IMR-90 (cell line): Measurements from ENCODE around the gene SLC30A2.

Experiments used
- CEBPB ChIP-seq: IDR thresholded peaks from 2 replicates; pipeline ENCODE4 v1.6.1; 2012; ENCODE audit warnings: low read depth, low read length, improper control_type of control experiment
- CTCF ChIP-seq: conservative IDR thresholded peaks from 2 replicates; pipeline ENCODE4 v1.5.1; 2012; ENCODE audit warnings: mild to moderate bottlenecking, low read depth, low read length, improper control_type of control experiment
- MXI1 ChIP-seq: IDR thresholded peaks from 2 replicates; pipeline ENCODE4 v1.6.1; 2012; ENCODE audit warnings: low read depth, mild to moderate bottlenecking, low read length, moderate library complexity, borderline replicate concordance
- POLR2A ChIP-seq: IDR thresholded peaks from 2 replicates; pipeline ENCODE4 v1.6.1; 2012; ENCODE audit warnings: mild to moderate bottlenecking, low read depth, low read length
- RFX5 ChIP-seq: IDR thresholded peaks from 2 replicates; pipeline ENCODE4 v1.8.0; 2012; ENCODE audit warnings: low read depth, mild to moderate bottlenecking, low read length, moderate library complexity
- SMC3 ChIP-seq: fragments of 150-350 bp; IDR thresholded peaks from 2 replicates; pipeline ENCODE4 v1.6.1; 2016; ENCODE audit warnings: low read depth, mild to moderate bottlenecking, antibody characterized with exemption, low read length, moderate library complexity
- USF2 ChIP-seq: fragments of 150-350 bp; IDR thresholded peaks from 2 replicates; pipeline ENCODE4 v1.6.1; 2017; ENCODE audit warnings: mild to moderate bottlenecking, antibody characterized with exemption, low read length, low read depth

- TF ChIP-seq CTCF (no peak), RFX5 (no peak), SMC3 (no peak), MXI1 (no peak), USF2 (no peak), CEBPB (no peak), POLR2A (no peak)
Measured at GRCh38 chr1:26003756-26004155, 42.2 kb downstream of the SLC30A2 start.
